Ishikawa (cell line): Measurements from ENCODE around the gene UTF1.

Source experiments
- CEBPB ChIP-seq: IDR thresholded peaks from 2 replicates; pipeline ENCODE4 v1.6.1; 2012
- CREB1 ChIP-seq: IDR thresholded peaks from 2 replicates; pipeline ENCODE4 v1.6.1; 2012; ENCODE audit warnings: low read depth
- EGR1 ChIP-seq: IDR thresholded peaks from 2 replicates; pipeline ENCODE4 v1.6.1; 2012
- EP300 ChIP-seq: IDR thresholded peaks from 2 replicates; pipeline ENCODE4 v1.6.1; 2012; ENCODE audit warnings: borderline replicate concordance
- FOXM1 ChIP-seq: IDR thresholded peaks from 2 replicates; pipeline ENCODE4 v1.6.1; 2012; ENCODE audit warnings: low read depth, borderline replicate concordance
- NFIC ChIP-seq: IDR thresholded peaks from 2 replicates; pipeline ENCODE4 v1.6.1; 2012
- RAD21 ChIP-seq: IDR thresholded peaks from 2 replicates; pipeline ENCODE4 v1.6.1; 2012; ENCODE audit warnings: low read depth
- TAF1 ChIP-seq: IDR thresholded peaks from 2 replicates; pipeline ENCODE4 v1.6.1; 2012; ENCODE audit warnings: low read depth, mild to moderate bottlenecking
- TCF12 ChIP-seq: IDR thresholded peaks from 2 replicates; pipeline ENCODE4 v1.6.1; 2012; ENCODE audit warnings: low read depth
- TEAD4 ChIP-seq: IDR thresholded peaks from 2 replicates; pipeline ENCODE4 v1.6.1; 2012
- USF1 ChIP-seq: IDR thresholded peaks from 2 replicates; pipeline ENCODE4 v1.6.1; 2012
- YY1 ChIP-seq: IDR thresholded peaks from 2 replicates; pipeline ENCODE4 v1.6.1; 2012; ENCODE audit warnings: low read depth
- ZBTB7A ChIP-seq: IDR thresholded peaks from 2 replicates; pipeline ENCODE4 v1.6.1; 2012; ENCODE audit warnings: low read depth
- TF ChIP-seq, protein P1 (sequence below): IDR thresholded peaks from 2 replicates; pipeline ENCODE4 v1.6.1; 2012
- TF ChIP-seq, protein P2 (sequence below): IDR thresholded peaks from 2 replicates; pipeline ENCODE4 v1.6.1; 2012; ENCODE audit warnings: low read depth, mild to moderate bottlenecking

The UTF1 gene

GRCh38 chr10:133187091-133187905, 42.7 kb upstream of the UTF1 start:
- TF ChIP-seq FOXM1, result no peak
- no peak for TF ChIP-seq EGR1
- no peak for TF ChIP-seq USF1
- TF ChIP-seq ZBTB7A, result no peak

DNA sequence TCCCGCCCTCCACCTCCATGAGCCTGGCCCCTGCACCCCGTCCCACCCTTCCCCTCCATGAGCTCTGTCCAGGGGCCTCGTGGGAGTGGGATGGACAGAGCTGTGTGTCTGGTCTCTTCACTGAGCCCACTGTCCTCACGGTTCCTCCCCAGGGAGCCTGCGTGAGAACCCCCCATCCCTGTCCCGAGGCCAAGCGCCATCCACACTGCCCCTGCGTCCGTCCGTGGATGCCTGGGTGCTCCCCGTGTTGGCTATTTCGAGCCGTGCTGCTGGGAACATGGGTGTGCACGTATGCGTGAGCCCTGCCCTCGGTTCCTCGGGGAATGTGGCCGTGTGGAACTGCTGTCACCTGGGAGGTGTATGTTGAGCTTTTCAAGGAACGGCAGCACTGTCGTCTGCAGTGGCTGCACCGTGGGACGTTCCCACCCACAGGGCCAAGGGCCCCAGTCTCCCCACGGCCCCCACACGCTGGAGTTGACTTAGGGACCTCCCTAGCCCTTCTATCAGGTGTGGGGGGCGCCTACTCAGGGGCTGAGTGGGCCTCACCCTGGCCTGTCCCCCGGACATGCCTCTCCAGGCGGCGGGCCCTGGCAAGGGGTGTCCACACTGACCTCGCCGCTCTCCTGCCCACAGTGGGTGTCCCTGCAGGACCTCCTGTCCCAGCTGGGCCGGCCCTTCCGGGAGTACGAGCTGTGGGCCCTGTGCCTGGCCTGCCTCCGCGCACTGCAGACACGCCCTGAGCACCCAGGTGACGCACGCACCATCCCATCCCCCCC, 41.9 kb upstream of the UTF1 start:
- no peak for TF ChIP-seq ZBTB7A

DNA sequence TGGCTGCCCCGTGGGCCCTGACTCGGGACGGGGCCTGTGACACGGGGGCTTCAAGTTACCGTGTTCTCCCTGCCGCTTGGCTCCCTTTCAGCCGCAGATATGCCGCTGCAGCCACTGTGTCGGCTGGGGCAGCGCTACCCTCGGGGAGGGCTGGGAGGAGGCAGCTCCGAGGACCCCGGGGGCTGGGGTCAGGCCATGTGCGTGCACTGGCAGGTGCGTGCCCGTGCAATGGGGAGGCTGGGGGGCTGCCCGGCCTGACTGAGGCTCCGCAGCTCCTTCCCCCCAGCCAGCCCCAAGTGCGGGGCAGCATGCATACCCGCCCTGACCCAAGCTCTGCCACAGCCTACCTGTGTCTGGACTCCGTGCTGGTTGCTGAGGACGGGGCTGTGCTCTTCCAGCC, 40.8 kb upstream of the UTF1 start:
- TF ChIP-seq, protein P1, sequence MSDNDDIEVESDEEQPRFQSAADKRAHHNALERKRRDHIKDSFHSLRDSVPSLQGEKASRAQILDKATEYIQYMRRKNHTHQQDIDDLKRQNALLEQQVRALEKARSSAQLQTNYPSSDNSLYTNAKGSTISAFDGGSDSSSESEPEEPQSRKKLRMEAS, result no peak
- TF ChIP-seq EP300, result no peak
- TF ChIP-seq USF1, result no peak
- TF ChIP-seq NFIC, result no peak
- TF ChIP-seq EGR1, result no peak
- TF ChIP-seq TCF12, result no peak
- no peak for TF ChIP-seq FOXM1
- TF ChIP-seq RAD21, result no peak
- no peak for TF ChIP-seq TAF1
- TF ChIP-seq TEAD4, result no peak

- TF ChIP-seq TCF12 (no peak), EGR1 (no peak), NFIC (no peak), USF1 (no peak), TAF1 (no peak), ZBTB7A (no peak), FOXM1 (no peak), RAD21 (no peak), CREB1 (no peak)
- TF ChIP-seq, protein P1, result no peak
- TF ChIP-seq, protein P2, sequence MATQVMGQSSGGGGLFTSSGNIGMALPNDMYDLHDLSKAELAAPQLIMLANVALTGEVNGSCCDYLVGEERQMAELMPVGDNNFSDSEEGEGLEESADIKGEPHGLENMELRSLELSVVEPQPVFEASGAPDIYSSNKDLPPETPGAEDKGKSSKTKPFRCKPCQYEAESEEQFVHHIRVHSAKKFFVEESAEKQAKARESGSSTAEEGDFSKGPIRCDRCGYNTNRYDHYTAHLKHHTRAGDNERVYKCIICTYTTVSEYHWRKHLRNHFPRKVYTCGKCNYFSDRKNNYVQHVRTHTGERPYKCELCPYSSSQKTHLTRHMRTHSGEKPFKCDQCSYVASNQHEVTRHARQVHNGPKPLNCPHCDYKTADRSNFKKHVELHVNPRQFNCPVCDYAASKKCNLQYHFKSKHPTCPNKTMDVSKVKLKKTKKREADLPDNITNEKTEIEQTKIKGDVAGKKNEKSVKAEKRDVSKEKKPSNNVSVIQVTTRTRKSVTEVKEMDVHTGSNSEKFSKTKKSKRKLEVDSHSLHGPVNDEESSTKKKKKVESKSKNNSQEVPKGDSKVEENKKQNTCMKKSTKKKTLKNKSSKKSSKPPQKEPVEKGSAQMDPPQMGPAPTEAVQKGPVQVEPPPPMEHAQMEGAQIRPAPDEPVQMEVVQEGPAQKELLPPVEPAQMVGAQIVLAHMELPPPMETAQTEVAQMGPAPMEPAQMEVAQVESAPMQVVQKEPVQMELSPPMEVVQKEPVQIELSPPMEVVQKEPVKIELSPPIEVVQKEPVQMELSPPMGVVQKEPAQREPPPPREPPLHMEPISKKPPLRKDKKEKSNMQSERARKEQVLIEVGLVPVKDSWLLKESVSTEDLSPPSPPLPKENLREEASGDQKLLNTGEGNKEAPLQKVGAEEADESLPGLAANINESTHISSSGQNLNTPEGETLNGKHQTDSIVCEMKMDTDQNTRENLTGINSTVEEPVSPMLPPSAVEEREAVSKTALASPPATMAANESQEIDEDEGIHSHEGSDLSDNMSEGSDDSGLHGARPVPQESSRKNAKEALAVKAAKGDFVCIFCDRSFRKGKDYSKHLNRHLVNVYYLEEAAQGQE, result no peak
Measured at GRCh38 chr10:133189726-133190125, 40.3 kb upstream of the UTF1 start.

- TF ChIP-seq EGR1 (no peak), CREB1 (no peak), RAD21 (no peak), TAF1 (no peak), TCF12 (no peak), NFIC (no peak), YY1 (no peak), TEAD4 (no peak), EP300 (no peak), FOXM1 (no peak), CEBPB (no peak)
- TF ChIP-seq, protein P2, result no peak
- TF ChIP-seq, protein P1, result no peak
Measured at GRCh38 chr10:133190225-133190624, 39.8 kb upstream of the UTF1 start.
